Ascending aorta (tissue), 2 donors: ENCODE data around the gene NPTXR. TPM values are rescaled to one million over a fixed set of nuclear protein-coding genes. Genes with fewer than 3 reads are reported as not detected.

ENCODE experiments used
- DNase-seq, 2 donors: peaks; one replicate each; pipeline ENCODE4 v3.0.0-alpha.2; 2019; ENCODE audit warnings: low spot score in 2 of 2
- H3K27ac ChIP-seq, 2 donors: fragments of 200-600 bp; sonication (generic); one replicate each; pipeline ENCODE4 v1.5.1; 2016 to 2017; ENCODE audit warnings: mild to moderate bottlenecking in 1 of 2
- H3K27me3 ChIP-seq: fragments of 200-600 bp; sonication (generic); one replicate; pipeline ENCODE4 v1.5.1; 2017
- H3K36me3 ChIP-seq, 2 donors: fragments of 200-600 bp; sonication (generic); one replicate each; pipeline ENCODE4 v1.5.1; 2016
- H3K4me1 ChIP-seq, 2 donors: fragments of 200-600 bp; sonication (generic); one replicate each; pipeline ENCODE4 v1.5.1; 2016 to 2017; ENCODE audit warnings: mild to moderate bottlenecking in 1 of 2
- H3K4me3 ChIP-seq, 2 donors: fragments of 200-600 bp; sonication (generic); one replicate each; pipeline ENCODE4 v1.5.1; 2016 to 2017; ENCODE audit warnings: mild to moderate bottlenecking in 1 of 2
- H3K9me3 ChIP-seq, 2 donors: fragments of 200-600 bp; sonication (generic); one replicate each; pipeline ENCODE4 v1.5.1; 2016
- CTCF ChIP-seq, 3 experiments: fragments of 200-600 bp in 2 of 3; fragments of 450-650 bp in 1 of 3; sonication (generic) in 2 of 3; IDR thresholded peaks; one replicate each; pipeline ENCODE4 v1.5.1; 2016 to 2019; ENCODE audit warnings: antibody characterized with exemption in 3 of 3, mild to moderate bottlenecking in 1 of 3, moderate library complexity in 1 of 3
- intact Hi-C: fragments of 100-400 bp; cut with DNase I; formaldehyde crosslinking; loops from one replicate; pipeline ENCODE4 v1.15.1; 2023
- total RNA-seq: library from RNA; depleted of rRNA; stranded (reverse); fragments of >200 nt; gene quantifications from one replicate; pipeline ENCODE4 v1.1.0, GENCODE V29; 2016

The NPTXR gene
- total RNA-seq, 1 donor from 2014 or later = 46.3 TPM

- no peaks in the 10 kb centered on the region for H3K27me3 ChIP-seq
- H3K4me3 ChIP-seq = no peak overlapping the region
- intact Hi-C loops = no loop called here
- H3K36me3 ChIP-seq = no peaks in the 10 kb centered on the region
- H3K9me3 ChIP-seq = no peaks in the 10 kb centered on the region
- no peak for DNase-seq
- no peak for TF ChIP-seq CTCF (IDR thresholded peaks at IDR 0.05)
- no peak overlapping the region for H3K27ac ChIP-seq
- H3K4me1 ChIP-seq = no peaks in the 10 kb centered on the region
These were observed 9.4 kb upstream of the NPTXR start for GRCh38 chr22:38853196-38853651.

- Histone ChIP-seq H3K9me3 (no peaks in the 10 kb centered on the region), H3K4me3 (no peak overlapping the region), H3K27me3 (no peaks in the 10 kb centered on the region), H3K4me1 (no peaks in the 10 kb centered on the region), H3K36me3 (no peaks in the 10 kb centered on the region), H3K27ac (no peak overlapping the region)
- DNase-seq = no peak
- intact Hi-C loops = no loop called here
- TF ChIP-seq CTCF (IDR thresholded peaks at IDR 0.05) = no peak
These were observed 8.7 kb upstream of the NPTXR start for GRCh38 chr22:38852522-38852921.

DNA sequence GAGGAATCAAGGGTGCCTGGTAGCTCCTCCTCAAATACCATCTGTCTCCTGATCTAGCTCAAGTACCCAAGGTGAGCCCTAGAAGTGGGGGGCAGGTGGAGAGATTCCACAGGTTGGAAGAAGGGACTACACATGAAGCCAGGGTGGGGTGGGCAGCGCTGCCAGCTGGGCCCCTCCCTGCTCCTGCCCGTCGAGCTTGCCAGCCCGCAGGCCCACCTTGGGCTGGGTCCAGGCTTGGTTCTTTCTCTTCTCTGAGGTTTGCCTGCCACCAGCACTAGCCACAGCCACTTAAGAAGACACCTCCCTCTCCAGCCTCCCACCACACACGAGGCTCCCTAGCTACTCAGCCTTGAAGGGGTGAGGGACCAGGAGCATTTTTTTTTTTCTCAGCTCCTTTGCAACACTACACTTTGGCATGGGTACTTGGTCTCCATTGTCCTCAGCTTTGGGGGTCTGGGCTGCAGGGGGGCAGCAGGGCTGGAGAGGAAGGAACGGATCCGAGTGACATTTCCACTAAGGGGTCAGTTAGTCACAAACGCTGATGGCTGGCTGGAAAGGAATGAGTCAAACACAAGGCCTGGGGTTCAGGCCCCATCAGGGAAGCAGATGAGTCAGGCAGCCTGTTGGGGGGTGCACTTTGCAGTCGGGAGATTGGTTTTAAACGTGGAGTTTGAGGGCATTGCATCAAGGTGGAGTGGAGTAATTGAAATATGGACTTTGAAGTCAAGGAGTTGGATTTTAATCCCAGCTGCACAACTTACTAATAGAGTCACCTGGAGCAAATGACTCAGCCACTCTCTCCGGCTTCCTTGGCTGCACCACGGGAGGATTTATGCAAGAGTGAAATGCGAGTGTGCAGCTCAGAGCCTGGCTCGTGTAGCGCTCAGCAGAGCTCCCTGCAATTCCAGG lies 7.4 kb upstream of the NPTXR start:
- Histone ChIP-seq H3K27me3 (no peaks in the 10 kb centered on the region), H3K36me3 (no peaks in the 10 kb centered on the region), H3K27ac (no peak overlapping the region), H3K9me3 (no peaks in the 10 kb centered on the region), H3K4me3 (no peak overlapping the region), H3K4me1 (peaks cover 0 to under 1% of the 10 kb centered on the region in 2 donors)
- TF ChIP-seq CTCF (IDR thresholded peaks at IDR 0.05) = no peak
- intact Hi-C loops = no loop called here
- no peak for DNase-seq

DNA sequence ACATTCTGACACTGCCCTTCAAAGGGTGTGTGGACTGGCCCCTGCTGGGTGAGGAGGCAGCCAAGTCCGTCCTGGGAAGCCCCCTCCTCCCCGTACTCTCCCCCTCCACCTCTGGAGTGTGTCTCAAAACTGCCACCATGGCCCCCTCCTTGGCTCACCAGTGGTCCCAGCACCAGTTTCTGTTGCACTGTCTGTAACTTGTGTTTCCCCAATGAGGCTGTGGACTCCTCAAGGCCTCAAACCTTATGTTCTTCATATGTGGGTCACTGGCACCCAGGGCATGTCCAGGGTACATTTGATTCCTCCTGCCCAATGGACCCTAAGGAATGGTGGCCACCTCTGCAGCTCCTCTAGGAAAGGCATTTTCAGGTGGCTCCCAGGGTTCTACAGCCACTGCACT lies 6.6 kb upstream of the NPTXR start:
- Histone ChIP-seq H3K36me3 (no peaks in the 10 kb centered on the region), H3K4me3 (no peak overlapping the region), H3K4me1 (peaks cover 0 to 9% of the 10 kb centered on the region in 2 donors), H3K27ac (no peak overlapping the region), H3K9me3 (no peaks in the 10 kb centered on the region), H3K27me3 (no peaks in the 10 kb centered on the region)
- no peak for DNase-seq
- TF ChIP-seq CTCF (IDR thresholded peaks at IDR 0.05) = no peak
- intact Hi-C loops = no loop called here

DNA sequence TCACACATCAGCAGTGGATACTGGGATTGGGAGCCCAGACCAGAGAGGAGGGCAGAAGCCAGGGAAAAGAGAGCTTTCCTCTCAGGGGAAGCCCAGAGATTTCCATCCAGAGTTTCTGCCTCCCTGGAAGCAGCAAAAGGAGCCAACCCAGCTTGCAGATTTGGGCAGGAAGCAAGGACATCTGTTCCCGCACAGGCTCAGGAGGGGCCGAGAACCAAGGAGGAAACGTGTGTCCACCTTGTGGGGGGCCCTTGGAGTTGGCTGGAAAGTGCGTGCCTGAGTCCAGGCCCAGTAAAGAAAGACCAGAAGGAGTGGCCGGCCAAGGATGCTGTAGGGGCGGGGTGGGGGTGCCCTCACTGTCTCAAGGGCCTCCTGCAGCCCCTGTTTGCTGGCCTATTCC lies 6.0 kb upstream of the NPTXR start:
- no peaks in the 10 kb centered on the region for H3K36me3 ChIP-seq
- no peak overlapping the region for H3K4me3 ChIP-seq
- DNase-seq = no peak
- intact Hi-C loops = no loop called here
- no peak overlapping the region for H3K27ac ChIP-seq
- no peaks in the 10 kb centered on the region for H3K27me3 ChIP-seq
- peaks cover 0 to 12% of the 10 kb centered on the region in 2 donors for H3K4me1 ChIP-seq
- TF ChIP-seq CTCF (IDR thresholded peaks at IDR 0.05) = no peak
- H3K9me3 ChIP-seq = no peaks in the 10 kb centered on the region
